ENCODE results near the gene NAALAD2.
"Not testable (repeated sequence)": the region's sequence is repeated elsewhere in the genome, so short reads cannot be mapped to it uniquely, and the experiment has no call there.

Gene NAALAD2

GRCh38 chr11:90192869-90193582 lies 58.6 kb downstream of the NAALAD2 start:
- no peak for DNase-seq (ENCODE audit: low read depth)

GRCh38 chr11:90197377-90197776 lies 62.9 kb downstream of the NAALAD2 start:
- DNase-seq (ENCODE audit: low read depth): no peak

GRCh38 chr11:90202342-90202741 lies 67.9 kb downstream of the NAALAD2 start:
- no peak for DNase-seq (ENCODE audit: low read depth)

GRCh38 chr11:90204407-90204806 lies 69.9 kb downstream of the NAALAD2 start:
- DNase-seq (ENCODE audit: low read depth): no peak

GRCh38 chr11:90204832-90205646 lies 70.6 kb downstream of the NAALAD2 start:
- no peak for DNase-seq (ENCODE audit: low read depth)

- not testable (repeated sequence) for DNase-seq (ENCODE audit: low read depth)
Observed at GRCh38 chr11:90207992-90208391, 73.5 kb downstream of the NAALAD2 start.

- DNase-seq (ENCODE audit: low read depth): no peak
Observed at GRCh38 chr11:90208857-90209256, 74.4 kb downstream of the NAALAD2 start.

GRCh38 chr11:90213322-90213721 lies 78.9 kb downstream of the NAALAD2 start:
- no peak for DNase-seq (ENCODE audit: low read depth)

GRCh38 chr11:90216611-90217010 lies 82.1 kb downstream of the NAALAD2 start:
- DNase-seq (ENCODE audit: low read depth): no peak

- no peak for DNase-seq (ENCODE audit: low read depth)
Observed at GRCh38 chr11:90218606-90219005, 84.1 kb downstream of the NAALAD2 start.

- no peak for DNase-seq (ENCODE audit: low read depth)
Observed at GRCh38 chr11:90219438-90219837, 85.0 kb downstream of the NAALAD2 start.

- no peak for DNase-seq (ENCODE audit: low read depth)
Observed at GRCh38 chr11:90220391-90220790, 85.9 kb downstream of the NAALAD2 start.

GRCh38 chr11:90221803-90222458 lies 87.5 kb downstream of the NAALAD2 start:
- no peak for DNase-seq (ENCODE audit: low read depth)

- DNase-seq (ENCODE audit: low read depth): peak; percentile 90
Observed at GRCh38 chr11:90222459-90223247, 88.2 kb downstream of the NAALAD2 start, which contains the start of gene CHORDC1. TSS of gene CHORDC1 (minus strand) at chr11:90223049. CDS start at chr11:90222954, 95 bp downstream.

- DNase-seq (ENCODE audit: low read depth): no peak
Observed at GRCh38 chr11:90223248-90223585, 88.8 kb downstream of the NAALAD2 start.

- DNase-seq (ENCODE audit: low read depth): no peak
Observed at GRCh38 chr11:90228056-90228455, 93.6 kb downstream of the NAALAD2 start.

- DNase-seq (ENCODE audit: low read depth): no peak
Observed at GRCh38 chr11:90229791-90230190, 95.3 kb downstream of the NAALAD2 start.

- DNase-seq (ENCODE audit: low read depth): no peak
Observed at GRCh38 chr11:90234977-90235376, 100.5 kb downstream of the NAALAD2 start.

- DNase-seq (ENCODE audit: low read depth): no peak
Observed at GRCh38 chr11:90235526-90235925, 101.1 kb downstream of the NAALAD2 start.

GRCh38 chr11:90237004-90237403 lies 102.5 kb downstream of the NAALAD2 start:
- no peak for DNase-seq (ENCODE audit: low read depth)

GRCh38 chr11:90239967-90240636 lies 105.6 kb downstream of the NAALAD2 start:
- DNase-seq (ENCODE audit: low read depth): not testable (repeated sequence)
